HepG2 (cell line): ENCODE measurements around the gene DHRS1. TPM values are rescaled to one million over a fixed set of nuclear protein-coding genes. Genes with fewer than 3 reads are reported as not detected.

Source experiments
- ATAC-seq: fragments of 200-7000 bp; cut with Tn5 transposase; 3 replicates; pipeline ENCODE4 v1.9.1; 2020; ENCODE audit warnings: mild to moderate bottlenecking, moderate library complexity
- Bru-seq: library from RNA; stranded (reverse); fragments of 400-500 nt; gene quantifications from one replicate; lab custom pipeline; 2021; lab: Mats Ljungman, UMichigan
- BruChase-seq, 2 experiments: library from RNA; stranded (reverse); fragments of 400-500 nt; gene quantifications; one replicate each; lab custom pipeline; 2021; lab: Mats Ljungman, UMichigan
- BruUV-seq: library from RNA; stranded (reverse); fragments of 400-500 nt; replicated peaks from 2 replicates; lab custom pipeline; 2021; lab: Mats Ljungman, UMichigan
- CTCF ChIA-PET: fragments of 300-600 bp; formaldehyde crosslinking; extraction: SDS; loops from one replicate; lab custom pipeline; 2021; ENCODE audit warnings: low total read pairs, inconsistent platforms, low intra/inter-chr PET ratio; lab: Yijun Ruan, JAX
- POLR2A ChIA-PET: fragments of 350-600 bp; sonication (Branson Sonifier 250); formaldehyde crosslinking; loops from one replicate; lab custom pipeline; 2020; ENCODE audit warnings: antibody characterized with exemption, inconsistent platforms; lab: Yijun Ruan, JAX
- DNase-seq: peaks from one replicate; pipeline ENCODE4 v3.0.0-alpha.2; 2015; ENCODE audit warnings: low spot score
- FAIRE-seq: peaks from 3 replicates; lab custom pipeline; 2011; peaks lifted over from hg19 to GRCh38; lab: Jason Lieb, UNC
- H2AFZ ChIP-seq: one replicate; pipeline ENCODE4 v1.6.1; 2011; ENCODE audit warnings: low read length, inconsistent platforms
- H3K27ac ChIP-seq: fragments of 300-600 bp; 3 replicates; pipeline ENCODE4 v1.8.0; 2011; ENCODE audit warnings: mixed run types, mild to moderate bottlenecking, mixed read lengths, low read length, inconsistent platforms; ENCODE audit not compliant: insufficient read depth; ENCODE audit errors: extremely low read length
- H3K27me3 ChIP-seq, 2 experiments: fragments of 200-600 bp in 1 of 2; 2 replicates in 1 of 2; 3 replicates in 1 of 2; pipeline versions ENCODE4 v1.6.0 to v1.8.0; 2011; ENCODE audit warnings: low read length in 2 of 2, mild to moderate bottlenecking in 2 of 2, moderate library complexity in 2 of 2, inconsistent platforms in 1 of 2; ENCODE audit not compliant: insufficient read depth in 2 of 2, control insufficient read depth in 1 of 2
- H3K36me3 ChIP-seq, 2 experiments: fragments of 200-600 bp in 1 of 2; replicated peaks in 1 of 2; 2 replicates in 1 of 2; 3 replicates in 1 of 2; pipeline versions ENCODE4 v1.5.1 to v1.8.0; 2011; ENCODE audit warnings: low read length in 2 of 2, inconsistent platforms in 1 of 2; ENCODE audit not compliant: insufficient read depth in 2 of 2, control insufficient read depth in 1 of 2
- H3K4me1 ChIP-seq: 2 replicates; pipeline ENCODE4 v1.5.1; 2012; ENCODE audit warnings: low read length, inconsistent platforms; ENCODE audit not compliant: insufficient read depth
- H3K4me2 ChIP-seq: 2 replicates; pipeline ENCODE4 v1.6.0; 2011; ENCODE audit warnings: low read depth, low read length, inconsistent platforms
- H3K4me3 ChIP-seq, 3 experiments: fragments of 200-600 bp in 1 of 3; sonication (generic), shearing (Covaris generic) in 1 of 3; replicated peaks in 1 of 3; 2 replicates each; pipeline ENCODE4 v1.5.1; 2011 to 2016; ENCODE audit warnings: low read length in 3 of 3, inconsistent platforms in 2 of 3, low read depth in 2 of 3, mild to moderate bottlenecking in 2 of 3, control low read depth in 1 of 3, mixed read lengths in 1 of 3; ENCODE audit not compliant: insufficient read depth in 1 of 3
- H3K79me2 ChIP-seq: one replicate; pipeline ENCODE4 v1.6.1; 2011; ENCODE audit warnings: low read length, inconsistent platforms; ENCODE audit not compliant: insufficient read depth
- H3K9ac ChIP-seq: 2 replicates; pipeline ENCODE4 v1.6.0; 2011; ENCODE audit warnings: mild to moderate bottlenecking, low read depth, low read length, inconsistent platforms; ENCODE audit not compliant: insufficient read depth
- H3K9me3 ChIP-seq: 2 replicates; pipeline ENCODE4 v1.5.1; 2012; ENCODE audit warnings: mild to moderate bottlenecking, low read length
- H4K20me1 ChIP-seq: 2 replicates; pipeline ENCODE4 v1.6.0; 2011; ENCODE audit warnings: inconsistent platforms, mild to moderate bottlenecking, low read length, moderate library complexity; ENCODE audit not compliant: insufficient read depth
- CCAR2 ChIP-seq: fragments of 200-400 bp; formaldehyde crosslinking; optimal IDR thresholded peaks from 2 replicates; pipeline ENCODE3; 2018; ENCODE audit warnings: low read depth, mild to moderate bottlenecking, low read length, moderate library complexity
- DNMT1 ChIP-seq: sonication (generic); formaldehyde crosslinking; IDR thresholded peaks from 2 replicates; pipeline ENCODE4 v1.5.1; 2020; ENCODE audit warnings: mild to moderate bottlenecking, missing genetic modification reagents
- PAXIP1 ChIP-seq: sonication (generic); formaldehyde crosslinking; conservative IDR thresholded peaks from 2 replicates; pipeline ENCODE4 v1.4.0; 2020; ENCODE audit warnings: mild to moderate bottlenecking, missing genetic modification reagents, moderate library complexity
- RAD21 ChIP-seq: fragments of 450-650 bp; formaldehyde crosslinking; IDR thresholded peaks from 2 replicates; pipeline ENCODE4 v1.5.0; 2020; ENCODE audit warnings: mild to moderate bottlenecking
- ZGPAT ChIP-seq: IDR thresholded peaks from 2 replicates; pipeline ENCODE4 v1.6.1; 2016; ENCODE audit warnings: mild to moderate bottlenecking
- ZNF34 ChIP-seq: sonication (generic); formaldehyde crosslinking; IDR thresholded peaks from 2 replicates; pipeline ENCODE4 v1.4.0; 2020; ENCODE audit warnings: mild to moderate bottlenecking, missing genetic modification reagents, borderline replicate concordance
- WGBS: methylation state at CpG from one replicate; pipeline ENCODE4 v1.1.6; 2017; ENCODE audit warnings: low lambda C conversion rate; 5-methylcytosine and 5-hydroxymethylcytosine counted together
- in situ Hi-C: cut with HindIII; loops from 2 replicates; pipeline ENCODE4 v1.10.0; 2017; ENCODE audit warnings: low pct_unique_long_range_greater_than_20kb; ENCODE audit not compliant: extremely low pct_ligation_motif_present
- intact Hi-C: fragments of 100-400 bp; cut with micrococcal nuclease; formaldehyde crosslinking; loops from one replicate; pipeline ENCODE4 v1.10.0; 2022; ENCODE audit not compliant: unreplicated experiment
- long read RNA-seq, 2 experiments: library from RNA in 1 of 2; library from polyadenylated mRNA in 1 of 2; stranded (forward) in 1 of 2; unstranded in 1 of 2; transcript quantifications; one replicate each; pipeline ENCODE4 v2.0.0, GENCODE V29; 2019 to 2022
- polyA minus RNA-seq, 3 experiments: library from RNA; depleted of rRNA, polyadenylated mRNA; stranded (reverse); fragments of >200 nt; gene quantifications; 2 replicates each; pipeline ENCODE4 v1.2.3, GENCODE V29; 2011; ENCODE audit warnings: low replicate concordance in 1 of 3
- polyA plus RNA-seq, 8 experiments: library from polyadenylated mRNA; depleted of rRNA in 3 of 8; stranded (reverse) in 7 of 8; unstranded in 1 of 8; fragments of >200 nt; fragmentation: Illumina TruSeq in 4 of 8; extraction: Trizol in 4 of 8; gene quantifications; 2 replicates each; pipeline versions ENCODE4 v1.2.1 to v1.2.3, GENCODE V29; 2011 to 2016; ENCODE audit warnings: low read depth in 4 of 8, missing spikeins in 1 of 8, mixed read lengths in 1 of 8; ENCODE audit not compliant: insufficient read depth in 1 of 8
- total RNA-seq, 5 experiments: library from RNA; depleted of rRNA; stranded (reverse); fragments of >200 nt; fragmentation: Illumina TruSeq; extraction: Trizol; gene quantifications; 2 replicates each; pipeline ENCODE4 v1.2.3, GENCODE V29; 2016; ENCODE audit warnings: low read depth in 1 of 5
- TF ChIP-seq, protein P1 (sequence below): sonication (generic); formaldehyde crosslinking; IDR thresholded peaks from 2 replicates; pipeline ENCODE4 v1.8.1; 2023; ENCODE audit warnings: mild to moderate bottlenecking, missing genetic modification reagents

Gene DHRS1
- total RNA-seq (2016; rRNA removed; fragmentation: Illumina TruSeq; extraction: Trizol), result 46.3 and 60.8 TPM in 2 replicates
- 11.6 and 11.9 TPM in 2 replicates for total RNA-seq (2016; cell fraction: cytosol; rRNA removed; fragmentation: Illumina TruSeq; extraction: Trizol; ENCODE audit: low read depth)
- 42.0 and 55.8 TPM in 2 replicates for total RNA-seq (2016; cell fraction: insoluble cytoplasmic fraction; rRNA removed; fragmentation: Illumina TruSeq; extraction: Trizol)
- 12.0 and 12.3 TPM in 2 replicates for total RNA-seq (2016; cell fraction: membrane; rRNA removed; fragmentation: Illumina TruSeq; extraction: Trizol)
- 49.1 and 52.1 TPM in 2 replicates for total RNA-seq (2016; cell fraction: nucleus; rRNA removed; fragmentation: Illumina TruSeq; extraction: Trizol)
- polyA plus RNA-seq (2011; rRNA removed), result 49.8 and 52.2 TPM in 2 replicates
- 67.8 and 85.2 TPM in 2 replicates for polyA plus RNA-seq (2011; cell fraction: cytosol; rRNA removed)
- 332 and 353 TPM in 2 replicates for polyA plus RNA-seq (2011; cell fraction: nucleus; rRNA removed)
- 61.8 and 63.4 TPM in 2 replicates for polyA plus RNA-seq (2012)
- polyA plus RNA-seq (2016; cell fraction: cytosol; fragmentation: Illumina TruSeq; extraction: Trizol; ENCODE audit: low read depth), result 5.3 and 7.0 TPM in 2 replicates
- polyA plus RNA-seq (2016; cell fraction: insoluble cytoplasmic fraction; fragmentation: Illumina TruSeq; extraction: Trizol; ENCODE audit: low read depth), result 57.6 and 62.6 TPM in 2 replicates
- polyA plus RNA-seq (2016; cell fraction: membrane; fragmentation: Illumina TruSeq; extraction: Trizol; ENCODE audit: low read depth), result 8.9 and 12.3 TPM in 2 replicates
- polyA plus RNA-seq (2016; cell fraction: nucleus; fragmentation: Illumina TruSeq; extraction: Trizol; ENCODE audit: insufficient read depth, low read depth), result 109 and 114 TPM in 2 replicates
- 61.8 and 172 TPM in 2 replicates for polyA minus RNA-seq (2011; rRNA and poly(A)+ RNA removed; ENCODE audit: low replicate concordance)
- polyA minus RNA-seq (2011; cell fraction: cytosol; rRNA and poly(A)+ RNA removed), result 39.8 and 45.8 TPM in 2 replicates
- 57.2 and 59.4 TPM in 2 replicates for polyA minus RNA-seq (2011; cell fraction: nucleus; rRNA and poly(A)+ RNA removed)
- percentile 88 among the genes with signal in this experiment for Bru-seq, nascent RNA
- percentile 81 among the genes with signal in this experiment for BruChase-seq, experiment 1, labeled RNA remaining after a 6-hour chase
- BruChase-seq, experiment 2, labeled RNA remaining after a 2-hour chase, result percentile 90 among the genes with signal in this experiment
- long read RNA-seq, experiment 1, transcript DHRS1-201 (9 exons, 1,480 nt), result major isoform, 71 of 83 reads
- long read RNA-seq, experiment 1, partial matches to known transcripts, result 3 of 83 reads
- long read RNA-seq, experiment 1, other reads (novel, unspliced or antisense), result 6 of 83 reads
- long read RNA-seq, experiment 2, transcript DHRS1-201 (9 exons, 1,480 nt), result major isoform, 30 of 41 reads
- long read RNA-seq, experiment 2, partial matches to known transcripts, result 7 of 41 reads
- long read RNA-seq, experiment 2, other reads (novel, unspliced or antisense), result 2 of 41 reads

- Histone ChIP-seq H3K9me3 (no peaks in the 10 kb centered on the region), H3K4me1 (peaks cover 45% of the 10 kb centered on the region), H3K79me2 (peaks cover 39% of the 10 kb centered on the region), H3K27ac (peak within 1 kb of the TSS; percentile 83), H4K20me1 (0 out of 2 replicates have a peak, but pooled peaks cover 4% of the 10 kb centered on the region), H2AFZ (no peak within 1 kb of the TSS), H3K27me3 (no peaks in the 10 kb centered on the region; a peak in 1 of 5 replicates), H3K4me2 (peak within 1 kb of the TSS; percentile 99), H3K36me3 (peaks cover 44 to 55% of the 10 kb centered on the region in 2 experiments), H3K4me3 (peak within 1 kb of the TSS; percentile 79 to 98 (median 89)), H3K9ac (peak within 1 kb of the TSS; percentile 92)
- ChIA-PET CTCF (interaction anchor here (1.6 to 5.7 kb wide), 5 partner anchors 9 to 86 kb away, joined by 4 to 217 read pairs (median 44); partner anchors contain the start of genes CHMP4A, CIDEB, LTB4R2 and MDP1), POLR2A (interaction anchor here (0.6 to 24.7 kb wide), 35 partner anchors 9 to 541 kb away, joined by 3 to 850 read pairs (median 6); partner anchors contain the start of genes CBLN3, CHMP4A, CIDEB and DCAF11)
- in situ Hi-C loops (loop anchor here (5.0 kb wide), 1 partner anchor 57 kb away; the partner anchor contains the start of gene TINF2), intact Hi-C loops (loop anchor here (1.0 to 10.0 kb wide), 3 partner anchors 8 to 995 kb away; partner anchors contain the start of genes BCL2L2, CIDEB, EMC9 and PPP1R3E)
- WGBS, result under 1% methylated on average over 58 of the region's 75 CpGs
- peak; percentile 80 for ATAC-seq
- peak; percentile 93 for DNase-seq
- peak; percentile 74 for FAIRE-seq
- TSS peak; percentile 67 for BruUV-seq
- peak; percentile 75 for TF ChIP-seq PAXIP1 (CRISPR knock-in tag)
- peak; percentile 99 for TF ChIP-seq ZGPAT (CRISPR knock-in tag)
- peak; percentile 54; the same call in 1 of the 2 replicates for TF ChIP-seq RAD21
- TF ChIP-seq CCAR2, result no peak
- TF ChIP-seq, protein P1, sequence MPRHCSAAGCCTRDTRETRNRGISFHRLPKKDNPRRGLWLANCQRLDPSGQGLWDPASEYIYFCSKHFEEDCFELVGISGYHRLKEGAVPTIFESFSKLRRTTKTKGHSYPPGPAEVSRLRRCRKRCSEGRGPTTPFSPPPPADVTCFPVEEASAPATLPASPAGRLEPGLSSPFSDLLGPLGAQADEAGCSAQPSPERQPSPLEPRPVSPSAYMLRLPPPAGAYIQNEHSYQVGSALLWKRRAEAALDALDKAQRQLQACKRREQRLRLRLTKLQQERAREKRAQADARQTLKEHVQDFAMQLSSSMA (CRISPR knock-in tag), result peak; percentile 96
- TF ChIP-seq DNMT1 (CRISPR knock-in tag), result peak; percentile 97
- peak; percentile 95 for TF ChIP-seq ZNF34 (CRISPR knock-in tag)
These were observed at the start of gene DHRS1, which contains the start of gene NOP9 for GRCh38 chr14:24299255-24300191. TSS of gene DHRS1 (minus strand) at chr14:24299780. CDS start at chr14:24299106, 674 bp downstream. TSS of gene NOP9 (plus strand) at chr14:24299850. CDS start at chr14:24299955, 105 bp downstream.
